Erythroblast (primary cell): ENCODE results near the gene IL19.

ENCODE experiments used
- DNase-seq, 2 experiments: peaks; one replicate each; lab custom pipeline; 2025; lab: John Stamatoyannopoulos, UW
- GATA1 ChIP-seq: IDR thresholded peaks from 2 replicates; pipeline ENCODE4 v1.6.1; 2011; ENCODE audit warnings: low read depth, mild to moderate bottlenecking, control low read depth, low read length, moderate library complexity
- POLR2A ChIP-seq: IDR thresholded peaks from 2 replicates; pipeline ENCODE4 v1.6.1; 2011; ENCODE audit warnings: mild to moderate bottlenecking, low read length

The IL19 gene

DNA sequence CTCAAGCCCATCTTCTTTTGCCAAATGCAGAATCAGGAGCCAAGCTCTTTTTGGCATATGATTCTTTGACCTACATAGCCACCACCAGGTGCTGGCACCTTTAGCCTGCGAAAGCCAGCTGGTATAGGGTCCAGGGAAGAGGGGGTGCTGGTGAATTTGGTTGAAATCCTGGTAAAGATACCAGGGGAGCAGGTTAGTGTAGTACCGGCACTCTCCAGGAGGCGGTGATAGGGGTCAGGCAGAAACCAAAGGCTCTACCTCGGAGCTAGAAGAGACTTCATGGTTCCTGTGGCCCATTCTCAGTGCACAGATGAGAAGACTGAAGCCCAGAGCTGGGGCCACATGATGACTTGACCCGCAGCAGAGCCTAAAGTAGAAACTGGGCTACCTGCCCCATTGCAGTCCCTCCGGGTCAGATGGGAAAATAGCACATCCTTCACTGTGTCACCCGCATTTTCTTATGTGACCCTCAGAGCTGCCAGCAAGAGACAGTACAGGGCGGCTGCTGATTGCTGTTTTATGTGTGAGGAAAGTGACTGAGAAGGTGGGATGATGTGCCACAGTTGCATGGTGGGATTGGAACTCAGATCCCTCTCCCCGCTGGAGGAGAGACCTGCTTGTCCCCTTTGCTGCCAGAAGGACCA lies 36.0 kb upstream of the IL19 start:
- TF ChIP-seq POLR2A (no peak), GATA1 (no peak)
- DNase-seq = peak; percentile 57 to 75

DNA sequence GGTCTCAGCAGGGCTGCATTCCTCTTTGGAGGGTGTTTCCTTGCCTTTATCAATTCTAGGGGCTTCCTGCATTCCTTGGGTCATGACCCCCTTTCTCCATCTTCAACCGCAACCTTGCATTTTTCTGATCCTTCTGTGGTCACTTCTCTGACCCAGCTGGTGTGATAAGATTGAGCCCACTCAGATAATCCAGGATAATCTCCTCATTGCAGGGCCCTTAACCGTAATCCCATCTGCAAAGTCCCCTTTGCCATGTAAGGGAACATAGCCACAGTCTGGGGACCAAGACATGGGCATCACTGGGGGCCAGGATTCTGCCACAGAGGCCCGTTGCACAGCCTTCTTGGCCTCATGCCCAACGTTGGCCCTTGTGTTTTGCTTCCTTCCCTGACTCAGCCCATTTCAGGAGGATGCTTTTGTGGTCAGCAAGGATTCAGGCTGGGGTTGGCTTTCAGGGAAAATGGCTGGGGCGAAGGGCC lies 35.0 kb upstream of the IL19 start:
- peak; percentile 55 to 85 for DNase-seq
- TF ChIP-seq GATA1 (no peak), POLR2A (no peak)

DNA sequence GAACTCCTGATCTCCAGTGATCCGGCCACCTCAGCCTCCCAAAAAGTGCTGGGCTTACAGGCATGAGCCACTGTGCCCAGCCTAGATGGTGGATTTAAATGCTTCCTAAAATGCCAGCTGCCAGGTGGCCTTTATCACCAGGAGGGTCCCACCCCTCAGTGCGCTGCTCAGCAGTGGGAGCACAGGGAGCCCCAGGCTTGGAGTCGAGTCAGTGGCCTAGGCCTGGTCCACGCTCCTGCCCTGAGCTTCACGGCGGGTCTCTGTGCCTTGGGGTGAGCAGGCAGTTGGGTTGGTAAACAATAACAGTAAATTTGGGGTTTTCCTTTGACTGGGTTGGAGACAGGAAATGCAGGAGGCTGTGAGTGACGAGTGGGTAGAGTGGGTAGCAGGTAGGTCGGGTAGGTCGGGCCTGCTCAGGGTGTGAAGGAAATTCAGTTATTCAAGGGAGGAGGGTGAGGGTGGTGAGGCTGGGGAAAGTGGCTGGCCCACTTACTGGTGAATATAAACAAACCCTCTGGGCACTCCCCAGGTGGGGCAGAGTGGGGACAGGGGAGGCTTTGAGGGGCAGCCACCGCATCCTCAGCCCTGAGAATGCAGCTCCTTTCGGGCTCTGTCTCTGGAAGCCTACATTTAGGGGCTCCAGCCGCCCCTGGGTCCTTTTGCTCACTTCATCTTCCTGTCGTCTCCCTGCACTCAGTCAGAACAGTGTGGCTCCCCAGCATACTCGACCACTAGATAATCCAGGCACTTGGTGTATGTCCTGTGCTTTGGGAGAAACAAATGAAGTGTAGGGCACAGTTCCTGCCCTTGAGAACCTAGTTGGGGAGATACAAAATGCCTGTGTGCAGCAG lies 33.5 kb upstream of the IL19 start:
- TF ChIP-seq POLR2A = no peak
- no peak for DNase-seq

DNA sequence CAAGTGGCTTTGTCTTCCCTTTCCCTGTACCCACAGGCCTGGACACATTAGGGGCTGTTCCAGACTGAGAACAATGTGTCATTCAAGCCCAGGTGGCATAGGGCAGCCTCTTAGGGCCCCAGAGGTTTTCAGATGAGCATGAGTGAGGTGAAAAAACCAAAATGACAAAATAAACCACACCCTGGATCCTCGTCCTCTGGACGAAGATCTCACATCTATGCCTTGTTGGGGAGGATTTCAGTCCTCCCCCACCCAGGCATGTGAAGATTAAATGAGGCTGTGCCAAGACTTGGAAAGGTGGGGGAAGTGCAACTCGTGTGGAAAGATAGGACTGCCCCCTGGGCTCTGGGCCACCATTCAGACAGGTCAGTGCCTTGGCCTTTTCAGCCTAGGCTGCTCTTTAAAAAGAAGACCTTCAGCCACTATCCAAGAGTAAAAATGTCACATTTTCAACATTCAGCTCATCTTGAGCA lies 32.8 kb upstream of the IL19 start:
- no peak for TF ChIP-seq POLR2A
- TF ChIP-seq GATA1 = no peak
- DNase-seq = peak; percentile 51 to 66

DNA sequence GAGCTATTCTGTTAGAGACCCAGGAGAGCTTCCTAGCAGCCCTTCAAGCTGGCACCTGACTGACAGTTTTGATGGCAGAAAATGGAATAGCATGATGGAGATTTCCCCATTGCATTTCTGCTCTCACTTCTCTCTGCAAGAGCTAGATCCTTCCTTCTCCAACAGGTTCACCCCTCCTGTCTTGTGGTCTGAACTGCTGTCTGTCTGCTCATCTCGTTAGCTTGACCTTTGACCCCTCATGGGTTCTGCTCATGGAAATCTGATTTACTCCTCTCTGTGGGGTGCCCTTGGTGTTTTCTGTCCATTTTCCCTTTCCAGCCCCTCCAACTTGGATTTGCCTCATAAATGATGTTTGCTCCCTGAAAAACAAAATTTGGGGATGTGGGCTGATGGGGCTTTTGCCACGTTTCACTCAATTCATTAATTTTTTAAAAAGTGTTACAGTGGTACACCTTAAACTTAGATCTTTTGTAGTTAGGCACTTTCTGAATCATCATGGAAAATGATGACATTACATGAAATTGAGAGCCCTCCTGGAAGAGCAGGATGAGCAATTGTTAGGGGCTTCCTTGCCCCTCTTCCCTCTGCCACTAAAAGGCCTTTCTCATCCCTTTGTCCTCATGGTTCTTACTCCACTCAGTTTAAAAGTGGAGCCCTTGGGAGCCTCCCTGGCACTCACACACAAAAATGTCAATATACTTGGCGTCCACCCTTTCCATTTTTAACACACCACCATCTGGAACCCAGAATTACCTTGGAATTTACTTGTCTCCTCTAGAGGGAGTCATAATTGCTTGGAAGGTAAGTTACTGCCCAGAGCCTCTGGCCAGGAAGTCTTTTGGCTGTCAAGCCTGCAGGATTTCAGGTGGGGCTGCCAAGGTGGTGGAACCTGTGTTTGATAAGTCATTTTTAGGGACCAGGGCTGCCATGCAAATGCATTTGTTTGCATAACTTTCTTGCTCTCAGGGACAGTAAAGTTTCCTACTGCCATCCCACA lies 31.9 kb upstream of the IL19 start:
- peak; percentile 15 to 22 for DNase-seq

DNA sequence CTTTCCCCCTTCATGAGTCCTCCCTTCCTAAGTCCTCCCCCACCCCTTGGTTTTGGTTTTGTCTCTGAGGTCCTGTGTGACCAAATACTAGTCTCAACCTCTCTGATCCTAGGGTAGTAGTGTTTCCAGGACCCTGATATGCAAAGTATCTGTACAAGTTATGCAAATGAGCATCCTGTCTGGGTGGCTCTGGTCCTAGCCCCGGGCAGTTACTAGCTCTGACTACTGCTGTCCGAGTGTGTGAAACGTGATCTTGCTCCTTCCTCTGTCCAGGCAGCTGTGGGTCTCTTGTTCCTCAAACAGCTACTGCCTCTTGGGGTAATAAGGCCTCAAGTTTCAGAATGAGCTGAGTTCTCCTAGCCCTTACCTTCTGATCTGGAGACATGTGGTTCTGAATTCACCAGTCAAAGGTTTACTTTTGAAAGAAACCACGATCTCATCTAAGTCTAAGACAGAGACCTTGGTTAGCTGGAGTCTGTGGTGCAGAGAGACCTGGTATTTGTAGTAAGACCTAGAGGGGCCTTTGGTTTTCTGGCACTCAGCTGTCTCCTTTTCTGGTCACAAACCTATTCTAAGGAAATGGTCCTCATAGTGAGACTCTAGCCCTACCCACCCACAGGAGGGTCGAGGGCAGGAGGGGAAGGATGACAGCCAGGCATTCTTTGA lies 31.0 kb upstream of the IL19 start:
- DNase-seq = no peak
- no peak for TF ChIP-seq POLR2A

More for the DNA sequence above, 31.9 kb upstream of the IL19 start:
- TF ChIP-seq GATA1 = no peak
- no peak for TF ChIP-seq POLR2A

DNA sequence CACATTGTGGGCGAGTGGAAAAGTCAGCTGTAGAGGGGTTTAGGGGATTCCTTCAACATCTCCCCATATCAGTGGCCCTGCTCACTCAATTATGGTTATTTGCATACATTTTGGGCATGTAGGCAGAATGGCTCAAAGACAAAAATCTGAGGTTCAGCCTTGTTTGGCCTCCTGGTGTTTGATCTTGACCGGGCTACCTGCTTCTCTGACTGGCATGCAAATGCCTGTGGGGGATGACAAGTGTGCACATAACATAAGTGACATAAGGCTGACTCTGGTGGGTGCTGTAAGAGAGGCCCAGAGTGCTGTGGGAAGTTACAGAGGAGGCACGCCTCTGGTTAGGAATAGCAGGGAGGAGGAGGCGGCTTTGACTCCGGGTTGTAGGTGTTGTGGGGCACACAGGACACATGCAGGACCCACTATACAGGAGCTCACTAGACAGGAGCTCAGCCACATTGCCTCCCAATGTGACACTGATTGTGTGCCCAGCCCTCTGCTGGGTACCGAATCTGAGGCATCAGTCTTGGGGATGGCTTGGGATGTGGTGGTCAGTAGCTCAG lies 29.4 kb upstream of the IL19 start:
- TF ChIP-seq GATA1 = no peak
- no peak for TF ChIP-seq POLR2A
- no peak for DNase-seq

DNA sequence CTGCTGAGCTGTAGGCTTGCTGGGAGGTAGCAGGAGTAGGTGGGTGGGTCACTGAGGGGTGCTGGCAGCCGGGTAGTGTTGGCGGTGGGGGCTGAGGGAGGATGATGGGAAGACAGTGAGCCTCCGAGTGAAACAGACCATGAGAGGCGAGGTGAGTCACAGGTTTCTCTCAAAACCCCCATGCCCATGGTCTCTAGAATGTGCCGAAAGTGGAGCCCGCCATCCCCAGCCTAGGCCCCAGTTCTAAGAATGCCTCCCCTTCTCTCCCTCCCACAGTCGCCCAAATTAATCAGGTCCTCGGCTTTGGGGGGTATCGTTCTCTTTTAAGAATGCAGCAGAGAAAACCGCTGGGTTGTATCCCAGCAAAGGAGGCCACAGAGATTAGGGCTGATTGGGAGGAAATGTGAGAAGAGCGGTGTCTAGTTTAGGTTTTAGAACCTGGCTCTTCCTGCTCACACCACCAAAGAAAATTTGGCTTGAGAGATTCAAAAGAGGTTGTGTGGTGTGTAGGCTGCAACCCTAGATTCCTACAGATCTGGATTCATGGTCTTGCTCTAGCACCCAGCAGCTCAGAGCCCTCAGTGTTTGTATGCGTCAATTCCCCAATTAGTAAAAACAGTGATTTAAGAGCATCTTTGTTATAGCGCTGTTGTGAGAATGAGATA lies 27.7 kb upstream of the IL19 start:
- no peak for TF ChIP-seq POLR2A
- no peak for TF ChIP-seq GATA1
- no peak for DNase-seq

DNA sequence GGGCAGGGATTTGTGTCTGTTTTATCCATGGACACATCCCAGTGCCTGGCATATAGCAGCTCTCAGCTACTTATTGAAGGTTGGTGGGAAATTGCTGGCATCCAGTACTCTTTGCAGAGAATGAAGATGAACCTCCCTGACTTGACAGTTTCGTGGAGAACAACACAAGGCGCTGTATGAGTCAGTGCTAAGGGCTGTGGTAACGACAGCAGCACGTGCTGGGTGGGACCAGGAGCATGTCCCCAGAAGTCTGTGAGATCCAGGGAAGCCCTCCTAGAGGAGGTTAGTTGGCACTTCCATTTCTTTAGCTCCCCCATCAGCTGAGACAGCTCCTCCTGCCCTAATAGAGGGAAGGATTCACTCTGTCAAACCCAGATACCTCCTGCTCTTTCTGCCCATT lies 25.9 kb upstream of the IL19 start:
- TF ChIP-seq GATA1 = no peak
- TF ChIP-seq POLR2A = no peak
- DNase-seq = no peak

DNA sequence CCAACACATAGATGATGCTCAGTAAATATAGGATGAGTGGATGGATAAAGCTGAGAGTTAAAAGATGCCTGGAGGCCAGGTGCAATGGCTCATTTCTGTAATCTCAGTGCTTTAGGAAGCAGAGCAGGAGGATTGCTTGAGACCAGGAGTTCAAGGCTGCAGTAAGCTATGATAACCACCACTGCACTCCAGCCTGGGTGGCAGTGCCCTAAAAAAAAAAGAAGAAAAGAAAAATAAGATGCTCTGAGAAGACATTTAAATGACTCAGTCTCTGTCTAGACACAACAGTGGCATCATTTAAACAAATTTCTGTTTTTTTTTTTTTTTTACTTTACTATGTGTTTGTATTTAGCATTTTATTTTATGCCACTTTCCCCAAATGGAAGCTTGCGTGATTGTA lies 25.3 kb upstream of the IL19 start:
- no peak for TF ChIP-seq GATA1
- no peak for TF ChIP-seq POLR2A
- DNase-seq = no peak

DNA sequence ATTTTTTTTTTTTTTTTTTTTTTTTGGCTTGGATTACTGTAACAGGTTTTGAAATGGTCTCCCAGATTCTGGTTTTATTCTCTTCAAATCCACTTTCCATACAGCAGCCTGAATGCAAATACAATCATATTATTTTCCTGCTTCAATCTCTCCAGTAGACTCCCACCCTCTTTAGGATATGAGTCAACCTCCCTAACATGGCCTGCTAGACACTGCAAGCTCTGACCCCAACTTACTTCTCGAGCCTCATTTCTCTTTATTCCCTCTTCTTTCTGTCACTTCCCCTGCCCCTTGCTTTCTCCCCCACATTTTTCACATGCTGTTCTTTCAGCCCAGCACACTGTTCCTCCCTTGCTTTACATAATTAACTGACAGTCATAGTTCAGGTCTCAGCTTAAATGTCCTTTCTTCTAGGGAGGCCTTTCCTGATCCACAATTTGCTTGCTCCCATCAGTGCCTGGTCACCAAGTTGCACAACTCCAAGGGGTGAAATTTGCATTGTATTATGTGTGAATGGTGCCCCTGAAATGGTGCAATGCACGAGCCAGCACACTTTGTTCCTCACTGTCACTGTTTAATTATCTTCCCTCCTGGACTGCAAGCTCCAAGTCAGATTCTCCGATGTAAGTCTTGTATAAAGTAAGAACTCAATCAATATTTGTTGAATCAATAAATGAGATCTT lies 22.1 kb upstream of the IL19 start:
- no peak for DNase-seq
- TF ChIP-seq POLR2A = no peak
- TF ChIP-seq GATA1 = no peak

DNA sequence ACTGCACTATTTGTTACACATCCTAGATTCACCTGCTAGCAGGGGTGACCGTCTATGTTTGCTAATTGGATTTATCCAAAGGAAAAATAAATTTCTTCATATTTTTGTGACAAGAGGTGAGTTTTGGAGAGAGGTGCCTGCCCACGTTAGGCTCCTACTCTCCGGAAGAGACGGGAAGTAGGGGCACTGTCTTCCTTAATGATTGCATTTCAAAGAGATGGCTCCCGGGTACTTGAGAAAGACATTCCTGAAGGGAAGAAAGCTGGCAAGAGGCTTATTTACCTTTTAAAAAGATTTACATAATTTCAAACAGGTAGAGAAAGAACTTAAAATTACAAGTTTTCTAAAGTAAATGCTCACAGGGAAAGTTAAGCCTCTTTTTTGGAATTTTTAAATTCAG lies 18.7 kb upstream of the IL19 start:
- DNase-seq = no peak
- no peak for TF ChIP-seq GATA1
- TF ChIP-seq POLR2A = no peak
